Measurements from ENCODE around the gene OR8B8.
"Not testable (repeated sequence)": the region's sequence is repeated elsewhere in the genome, so short reads cannot be mapped to it uniquely, and the experiment has no call there.

The OR8B8 gene, protein sequence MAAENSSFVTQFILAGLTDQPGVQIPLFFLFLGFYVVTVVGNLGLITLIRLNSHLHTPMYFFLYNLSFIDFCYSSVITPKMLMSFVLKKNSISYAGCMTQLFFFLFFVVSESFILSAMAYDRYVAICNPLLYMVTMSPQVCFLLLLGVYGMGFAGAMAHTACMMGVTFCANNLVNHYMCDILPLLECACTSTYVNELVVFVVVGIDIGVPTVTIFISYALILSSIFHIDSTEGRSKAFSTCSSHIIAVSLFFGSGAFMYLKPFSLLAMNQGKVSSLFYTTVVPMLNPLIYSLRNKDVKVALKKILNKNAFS

GRCh38 chr11:124445646-124446150 lies at the start of gene OR8B8:
TSS of gene OR8B8 (minus strand) at chr11:124445696. CDS start at chr11:124441085, 4,611 bp downstream.
- no peak for DNase-seq

DNA sequence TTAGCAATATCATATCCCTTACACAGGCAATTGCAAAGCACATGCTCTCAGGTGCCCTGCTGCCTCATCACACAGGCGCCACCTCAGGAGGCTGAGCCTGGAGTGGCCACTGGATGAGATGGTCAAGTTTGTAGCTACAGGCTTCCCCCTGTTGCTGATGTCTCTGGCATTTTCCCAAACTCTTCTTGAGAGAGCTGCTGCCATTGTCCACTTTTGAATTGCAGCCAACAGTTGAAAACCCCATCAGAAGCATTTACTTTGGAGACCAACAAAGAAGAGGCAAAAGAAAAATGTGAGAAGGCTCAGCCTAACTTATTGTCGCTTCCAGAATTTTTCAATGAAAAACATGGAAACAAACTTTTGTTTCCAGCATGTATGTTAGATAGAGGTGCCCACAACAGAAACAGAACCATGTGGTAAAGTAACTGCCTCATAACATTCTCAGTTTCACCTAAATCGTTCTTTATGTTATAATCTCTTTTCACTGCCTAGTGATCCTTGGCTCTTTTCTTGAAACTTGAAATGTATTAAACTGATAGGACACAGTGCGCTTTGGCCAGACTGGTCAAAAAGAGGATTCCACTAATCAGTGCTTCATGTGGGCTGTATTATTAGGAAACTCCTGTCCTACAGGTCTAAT lies 47.6 kb upstream of the OR8B8 start:
- DNase-seq = no peak

DNA sequence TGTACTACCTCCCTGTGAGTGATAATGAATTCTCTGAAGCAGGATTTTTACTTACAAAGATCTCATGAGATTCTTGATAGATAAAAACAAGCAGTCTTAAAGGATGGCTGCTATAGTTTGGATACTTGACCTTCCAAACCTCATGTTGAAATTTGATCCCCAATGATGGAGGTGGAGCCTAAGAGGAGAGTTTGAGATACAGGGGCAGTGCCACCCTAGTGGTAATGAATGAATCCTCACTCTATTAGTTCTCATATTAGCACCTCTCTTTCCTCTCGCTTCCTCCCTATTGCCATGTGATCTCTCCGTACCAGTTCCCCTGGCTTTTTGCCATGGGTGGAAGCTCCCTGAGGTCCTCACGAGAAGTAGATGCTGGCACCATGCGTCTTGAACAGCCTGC lies 37.9 kb upstream of the OR8B8 start:
- no peak for DNase-seq

DNA sequence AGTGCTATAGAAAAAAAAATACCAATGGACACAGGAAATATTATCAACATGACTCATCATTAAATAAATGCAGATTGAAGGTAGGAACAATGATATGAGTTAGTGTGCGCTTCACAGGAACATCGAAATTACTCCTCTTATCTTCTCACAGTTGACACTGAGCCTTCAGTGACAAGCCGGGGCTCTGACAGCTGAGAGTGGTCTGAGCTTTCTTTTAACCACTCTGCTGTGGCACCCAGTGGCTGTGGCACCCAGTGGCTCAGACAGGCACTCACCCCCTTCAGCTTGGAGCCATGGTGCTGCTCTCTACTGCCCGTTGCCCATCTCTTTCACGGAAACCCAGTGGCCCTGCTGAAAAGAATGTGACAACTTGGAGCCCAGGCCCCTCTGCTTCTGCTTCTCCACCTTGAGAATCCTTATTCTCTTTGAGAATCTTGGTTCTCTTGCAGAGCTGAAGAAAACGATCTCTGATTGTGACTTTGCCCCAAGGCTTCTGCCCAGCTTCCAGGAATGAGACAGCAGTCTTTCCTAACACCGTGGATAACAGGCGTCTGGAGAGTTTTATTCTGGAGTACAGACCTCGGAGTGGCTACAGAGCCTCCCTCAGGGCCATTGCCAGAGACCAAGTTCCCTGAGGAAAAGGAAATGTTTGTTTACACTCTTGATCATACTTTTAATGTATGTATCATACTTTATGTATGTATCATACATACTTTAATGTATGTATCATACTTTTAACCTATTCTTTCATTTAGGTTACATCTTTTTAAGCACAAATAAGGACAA lies 37.1 kb upstream of the OR8B8 start:
- DNase-seq = no peak

DNA sequence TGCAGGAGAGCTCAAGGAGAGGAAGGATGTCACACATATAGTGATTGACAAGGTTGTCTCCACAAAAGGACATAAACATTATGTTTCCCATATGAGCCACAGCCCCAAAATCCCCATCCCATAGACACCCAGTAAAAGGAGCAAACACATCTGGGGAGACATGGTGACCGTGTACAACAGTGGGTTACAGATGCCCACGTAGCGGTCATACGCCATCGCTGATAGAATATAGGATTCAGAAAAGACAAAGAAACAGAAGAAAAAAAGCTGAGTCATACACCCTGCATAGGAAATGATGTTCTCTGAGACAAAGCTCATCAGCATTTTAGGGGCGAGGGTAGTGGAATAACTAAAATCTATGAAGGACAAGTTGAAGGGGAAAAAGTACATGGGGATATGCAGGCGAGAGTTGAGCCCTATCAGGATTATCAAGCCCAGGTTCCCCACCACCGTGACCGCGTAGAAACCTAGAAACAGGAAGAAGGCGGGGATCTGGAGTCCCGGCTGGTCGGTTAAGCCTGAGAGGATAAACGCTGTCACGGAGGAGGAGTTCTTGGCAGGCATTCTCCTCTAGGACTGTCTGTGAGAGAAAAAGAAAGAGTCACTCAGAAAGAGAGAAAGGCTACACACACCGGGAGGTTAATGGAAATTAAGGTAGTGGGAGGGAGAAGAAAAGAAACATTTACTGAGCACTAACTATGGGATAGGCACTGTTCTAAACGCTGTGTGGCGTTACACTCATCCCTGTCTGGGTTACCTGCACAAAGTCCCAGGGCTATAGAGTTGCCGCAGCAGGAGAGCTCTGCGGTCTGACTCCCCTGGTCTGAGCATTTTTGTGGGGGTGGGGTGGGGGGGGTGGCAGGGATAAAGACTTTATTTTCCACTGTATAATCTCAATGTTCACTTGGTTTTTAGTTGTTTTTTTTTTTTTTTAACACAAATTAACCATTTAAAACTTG lies 36.1 kb upstream of the OR8B8 start:
- DNase-seq = no peak

DNA sequence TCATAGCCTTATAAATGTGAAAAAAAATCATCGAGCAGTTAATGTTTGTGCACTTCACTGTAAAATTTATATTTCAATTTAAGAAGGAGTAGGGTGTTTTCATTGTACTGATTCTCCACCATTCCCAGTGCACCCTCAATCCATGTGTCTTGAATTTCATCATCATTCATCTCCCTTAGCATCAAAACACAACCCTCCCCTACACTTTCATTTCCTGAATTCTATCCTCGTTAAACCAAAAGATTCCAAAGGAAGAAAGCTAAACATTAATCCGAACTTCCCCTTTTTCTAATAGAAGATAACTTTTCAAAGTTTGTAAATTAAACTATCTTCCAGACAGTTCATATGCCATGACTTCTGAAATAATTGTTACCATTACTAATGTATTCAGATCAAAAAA lies 34.1 kb upstream of the OR8B8 start:
- no peak for DNase-seq

- DNase-seq = no peak
Measured at GRCh38 chr11:124475265-124475664, 29.8 kb upstream of the OR8B8 start.

DNA sequence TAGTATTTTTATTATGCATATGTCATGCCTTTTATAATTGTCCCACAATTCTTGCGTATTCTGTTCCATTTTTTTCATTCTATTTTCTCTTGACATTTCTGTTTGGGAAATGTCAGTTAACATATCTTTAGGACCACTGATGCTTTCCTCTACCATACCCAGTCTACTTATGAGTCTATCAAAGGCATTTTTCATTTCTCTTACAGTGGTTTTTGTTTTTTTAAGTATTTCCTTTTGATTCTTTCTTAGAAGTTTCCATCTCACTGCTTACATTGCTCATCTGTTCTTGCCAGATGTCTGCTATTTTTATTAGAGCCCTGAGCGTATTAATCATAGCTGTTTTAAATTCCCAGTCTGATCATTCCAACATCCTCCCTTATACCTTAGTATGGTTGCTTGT lies 29.3 kb upstream of the OR8B8 start:
- DNase-seq = no peak

DNA sequence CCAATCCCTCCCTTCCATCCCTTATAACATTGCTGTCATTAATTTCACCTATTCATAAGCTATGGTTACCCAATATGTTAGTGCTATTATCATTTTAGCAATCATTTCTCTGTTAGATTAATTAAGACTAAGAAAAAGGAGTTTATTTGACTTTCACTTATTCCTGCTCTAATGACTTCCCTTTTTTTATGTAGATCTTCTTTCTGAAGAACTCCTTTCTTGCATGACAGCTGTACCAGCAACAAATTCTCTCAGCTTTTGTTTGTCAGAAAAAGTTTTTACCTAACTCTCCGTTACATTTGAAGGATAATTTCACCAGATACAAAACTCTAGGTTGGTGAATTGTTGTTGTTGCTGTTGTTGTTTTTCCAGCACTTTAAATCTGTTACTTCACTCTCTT lies 28.6 kb upstream of the OR8B8 start:
- DNase-seq = no peak

DNA sequence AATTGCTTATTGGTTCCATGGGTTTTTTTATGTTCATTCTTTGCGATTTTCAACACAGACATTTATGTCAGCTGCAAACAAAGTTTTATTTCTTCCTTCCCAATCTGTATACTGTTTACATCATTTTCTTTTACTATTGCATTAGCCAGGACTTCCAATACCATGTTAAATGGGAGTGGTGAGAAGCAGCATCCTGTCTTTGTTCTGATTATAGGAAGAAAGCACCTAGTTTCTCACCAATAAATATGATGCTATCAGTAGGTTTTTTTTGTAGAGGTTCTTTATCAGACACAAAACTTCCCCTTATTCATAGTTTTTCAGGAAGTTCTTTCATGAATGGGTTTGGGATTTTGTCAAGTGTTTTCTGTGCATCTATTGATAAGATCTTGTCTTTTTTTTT lies 28.0 kb upstream of the OR8B8 start:
- no peak for DNase-seq

GRCh38 chr11:124470561-124471227 lies 25.2 kb upstream of the OR8B8 start:
- DNase-seq = no peak

GRCh38 chr11:124467381-124467927 lies 22.0 kb upstream of the OR8B8 start:
- DNase-seq = no peak

DNA sequence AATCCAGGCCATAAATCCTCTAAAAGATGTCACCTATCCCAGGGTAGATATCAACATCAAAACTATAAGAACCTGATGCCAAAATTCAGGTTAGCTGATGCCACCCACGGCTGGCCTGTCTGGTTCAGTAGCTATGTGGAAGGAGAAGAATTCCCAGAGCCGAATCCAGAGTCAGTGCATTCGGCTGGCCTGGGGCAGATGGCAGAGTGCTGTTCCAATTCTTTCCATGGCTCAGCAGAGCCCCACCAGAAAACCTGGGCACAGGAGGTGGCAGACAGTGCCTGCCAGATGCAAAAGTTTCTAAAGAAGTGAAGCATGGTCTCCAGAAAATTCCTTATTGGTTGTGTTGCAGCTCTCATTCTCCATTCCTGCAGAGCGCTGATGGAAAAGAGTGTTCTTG lies 19.9 kb upstream of the OR8B8 start:
- DNase-seq = no peak

GRCh38 chr11:124463990-124464389 lies 18.5 kb upstream of the OR8B8 start:
- DNase-seq = no peak

DNA sequence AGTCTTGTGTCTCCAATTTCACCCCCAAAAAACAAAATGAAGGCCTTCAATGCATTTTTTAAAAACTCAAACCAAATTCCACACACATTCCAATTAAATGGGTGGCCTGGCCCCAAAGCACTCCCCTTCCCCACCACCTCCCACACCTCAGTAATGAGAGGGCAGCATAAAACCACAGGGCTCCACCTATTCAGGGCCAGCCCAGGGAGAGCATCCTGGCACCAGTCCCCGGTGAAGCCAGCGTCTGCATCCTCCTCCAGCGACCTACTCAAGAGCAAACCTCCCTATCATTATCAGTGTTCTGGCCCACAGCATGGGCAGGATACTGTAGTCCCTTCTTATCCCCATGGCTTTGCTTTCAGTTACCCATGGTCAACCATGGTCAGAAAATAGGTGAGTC lies 17.8 kb upstream of the OR8B8 start:
- no peak for DNase-seq

- DNase-seq = no peak
Measured at GRCh38 chr11:124460459-124460858, 15.0 kb upstream of the OR8B8 start.

GRCh38 chr11:124459379-124459778 lies 13.9 kb upstream of the OR8B8 start:
- DNase-seq = not testable (repeated sequence)

- no peak for DNase-seq
Measured at GRCh38 chr11:124454552-124454951, 9.1 kb upstream of the OR8B8 start.

DNA sequence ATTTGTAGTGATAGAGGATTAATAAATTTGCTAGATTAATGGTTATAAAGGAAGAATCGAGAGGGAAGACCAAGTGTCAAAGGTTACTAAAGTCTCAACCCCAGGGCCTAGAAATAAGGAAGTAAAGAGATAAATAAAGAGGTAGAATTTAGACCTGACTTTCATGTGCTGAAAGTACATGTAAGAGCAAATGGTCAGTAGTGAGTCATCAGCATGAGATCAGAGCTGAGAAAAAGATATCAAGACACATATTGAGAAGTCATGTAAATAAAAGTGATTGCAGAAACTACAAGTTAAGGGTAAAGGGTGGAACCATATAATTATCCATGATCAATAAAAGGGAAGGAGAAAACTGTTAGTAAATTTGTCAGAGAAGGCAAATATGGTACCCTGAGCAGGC lies 1.4 kb upstream of the OR8B8 start:
- DNase-seq = no peak

GRCh38 chr11:124442847-124443246 lies 2.6 kb downstream of the OR8B8 start:
- no peak for DNase-seq

- DNase-seq = no peak
Measured at GRCh38 chr11:124442442-124442841, 3.1 kb downstream of the OR8B8 start.

GRCh38 chr11:124441519-124441918 lies 4.0 kb downstream of the OR8B8 start:
- DNase-seq = no peak
